Fibroblast of the conjunctiva (primary cell): ENCODE results near the gene ICAM5.
A peak's percentile ranks its signal among the peaks of the same experiment; 100 is the strongest.

ENCODE experiments used
- DNase-seq: peaks from one replicate; pipeline ENCODE4 v3.0.0-alpha.2; 2010; ENCODE audit warnings: low read depth

The ICAM5 gene

DNA sequence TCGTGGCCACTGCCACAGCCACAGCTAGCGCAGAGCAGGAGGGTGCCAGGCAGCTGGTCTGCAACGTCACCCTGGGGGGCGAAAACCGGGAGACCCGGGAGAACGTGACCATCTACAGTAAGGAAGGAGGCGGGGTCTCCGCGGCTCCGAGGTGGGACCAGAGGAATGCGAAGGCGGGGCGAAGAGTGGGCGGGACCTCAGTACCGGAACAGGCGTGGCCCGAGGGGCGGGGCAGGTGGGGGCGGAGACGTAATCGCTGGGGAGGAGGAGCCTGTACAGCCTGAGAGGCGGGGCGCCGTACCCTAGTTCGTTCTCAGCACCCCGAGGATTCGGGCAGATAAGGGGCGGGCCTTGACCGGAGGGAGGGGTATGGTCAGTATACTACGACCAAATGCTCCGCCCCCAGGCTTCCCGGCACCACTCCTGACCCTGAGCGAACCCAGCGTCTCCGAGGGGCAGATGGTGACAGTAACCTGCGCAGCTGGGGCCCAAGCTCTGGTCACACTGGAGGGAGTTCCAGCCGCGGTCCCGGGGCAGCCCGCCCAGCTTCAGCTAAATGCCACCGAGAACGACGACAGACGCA is 2.5 kb downstream of the ICAM5 start:
- DNase-seq, result peak; percentile 16

DNA sequence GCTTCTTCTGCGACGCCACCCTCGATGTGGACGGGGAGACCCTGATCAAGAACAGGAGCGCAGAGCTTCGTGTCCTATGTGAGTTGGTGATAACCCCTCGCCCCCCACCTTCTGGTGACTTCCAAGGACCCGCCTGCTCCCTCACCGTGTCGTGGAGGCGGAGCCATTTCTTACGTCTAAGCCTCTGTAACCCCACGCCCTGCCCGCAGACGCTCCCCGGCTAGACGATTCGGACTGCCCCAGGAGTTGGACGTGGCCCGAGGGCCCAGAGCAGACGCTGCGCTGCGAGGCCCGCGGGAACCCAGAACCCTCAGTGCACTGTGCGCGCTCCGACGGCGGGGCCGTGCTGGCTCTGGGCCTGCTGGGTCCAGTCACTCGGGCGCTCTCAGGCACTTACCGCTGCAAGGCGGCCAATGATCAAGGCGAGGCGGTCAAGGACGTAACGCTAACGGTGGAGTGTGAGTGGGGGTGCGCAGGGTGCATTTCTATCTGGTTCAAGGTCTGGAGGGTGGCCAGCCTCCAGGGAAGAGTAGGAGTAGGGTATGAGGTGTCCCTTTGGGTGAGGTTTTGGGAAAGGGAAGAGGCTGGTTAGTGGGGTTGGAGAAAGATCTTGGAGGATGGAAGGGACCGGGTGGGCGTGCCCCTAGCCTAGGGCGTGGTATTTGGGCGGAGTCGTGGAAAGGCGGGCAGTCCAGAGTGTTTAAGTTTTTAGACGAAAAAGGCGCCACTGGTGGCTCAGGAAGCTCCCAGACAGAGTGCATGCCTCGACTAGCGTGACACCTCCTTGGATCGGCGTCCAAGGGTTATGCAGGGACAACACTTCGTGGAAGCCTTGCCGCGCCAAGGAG is 3.3 kb downstream of the ICAM5 start:
- no peak for DNase-seq

DNA sequence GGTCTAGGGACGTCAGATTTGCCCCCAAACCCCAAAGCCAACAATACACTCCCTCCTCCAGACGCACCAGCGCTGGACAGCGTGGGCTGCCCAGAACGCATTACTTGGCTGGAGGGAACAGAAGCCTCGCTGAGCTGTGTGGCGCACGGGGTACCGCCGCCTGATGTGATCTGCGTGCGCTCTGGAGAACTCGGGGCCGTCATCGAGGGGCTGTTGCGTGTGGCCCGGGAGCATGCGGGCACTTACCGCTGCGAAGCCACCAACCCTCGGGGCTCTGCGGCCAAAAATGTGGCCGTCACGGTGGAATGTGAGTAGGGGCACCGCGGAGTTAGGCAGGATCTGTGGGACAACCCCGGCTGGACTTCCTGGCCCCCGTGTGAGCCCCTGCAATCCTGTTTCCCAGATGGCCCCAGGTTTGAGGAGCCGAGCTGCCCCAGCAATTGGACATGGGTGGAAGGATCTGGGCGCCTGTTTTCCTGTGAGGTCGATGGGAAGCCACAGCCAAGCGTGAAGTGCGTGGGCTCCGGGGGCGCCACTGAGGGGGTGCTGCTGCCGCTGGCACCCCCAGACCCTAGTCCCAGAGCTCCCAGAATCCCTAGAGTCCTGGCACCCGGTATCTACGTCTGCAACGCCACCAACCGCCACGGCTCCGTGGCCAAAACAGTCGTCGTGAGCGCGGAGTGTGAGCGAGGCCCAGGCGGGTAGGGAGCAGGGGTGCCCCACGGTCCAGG is 4.0 kb downstream of the ICAM5 start:
- DNase-seq, result no peak

DNA sequence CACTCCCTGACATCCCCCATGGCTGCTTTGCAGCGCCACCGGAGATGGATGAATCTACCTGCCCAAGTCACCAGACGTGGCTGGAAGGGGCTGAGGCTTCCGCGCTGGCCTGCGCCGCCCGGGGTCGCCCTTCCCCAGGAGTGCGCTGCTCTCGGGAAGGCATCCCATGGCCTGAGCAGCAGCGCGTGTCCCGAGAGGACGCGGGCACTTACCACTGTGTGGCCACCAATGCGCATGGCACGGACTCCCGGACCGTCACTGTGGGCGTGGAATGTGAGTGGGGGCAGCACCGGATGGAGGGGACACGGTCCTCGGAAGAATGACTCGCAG is 4.6 kb downstream of the ICAM5 start:
- DNase-seq, result no peak

DNA sequence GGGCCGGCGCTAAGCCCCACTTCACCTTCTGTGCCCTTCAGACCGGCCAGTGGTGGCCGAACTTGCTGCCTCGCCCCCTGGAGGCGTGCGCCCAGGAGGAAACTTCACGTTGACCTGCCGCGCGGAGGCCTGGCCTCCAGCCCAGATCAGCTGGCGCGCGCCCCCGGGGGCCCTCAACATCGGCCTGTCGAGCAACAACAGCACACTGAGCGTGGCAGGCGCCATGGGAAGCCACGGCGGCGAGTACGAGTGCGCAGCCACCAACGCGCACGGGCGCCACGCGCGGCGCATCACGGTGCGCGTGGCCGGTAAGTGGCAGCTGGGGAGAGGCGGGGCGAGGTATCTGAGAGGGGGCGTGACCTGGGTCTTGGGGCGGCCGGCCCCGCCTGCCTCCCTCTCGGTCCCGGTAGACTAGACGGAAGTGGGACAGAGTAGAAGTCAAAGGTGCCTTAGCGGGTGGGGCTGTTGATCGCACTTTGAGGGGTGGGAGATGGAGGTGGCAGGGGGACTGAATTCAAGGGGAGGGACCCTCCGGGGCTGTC is 5.6 kb downstream of the ICAM5 start:
- no peak for DNase-seq

DNA sequence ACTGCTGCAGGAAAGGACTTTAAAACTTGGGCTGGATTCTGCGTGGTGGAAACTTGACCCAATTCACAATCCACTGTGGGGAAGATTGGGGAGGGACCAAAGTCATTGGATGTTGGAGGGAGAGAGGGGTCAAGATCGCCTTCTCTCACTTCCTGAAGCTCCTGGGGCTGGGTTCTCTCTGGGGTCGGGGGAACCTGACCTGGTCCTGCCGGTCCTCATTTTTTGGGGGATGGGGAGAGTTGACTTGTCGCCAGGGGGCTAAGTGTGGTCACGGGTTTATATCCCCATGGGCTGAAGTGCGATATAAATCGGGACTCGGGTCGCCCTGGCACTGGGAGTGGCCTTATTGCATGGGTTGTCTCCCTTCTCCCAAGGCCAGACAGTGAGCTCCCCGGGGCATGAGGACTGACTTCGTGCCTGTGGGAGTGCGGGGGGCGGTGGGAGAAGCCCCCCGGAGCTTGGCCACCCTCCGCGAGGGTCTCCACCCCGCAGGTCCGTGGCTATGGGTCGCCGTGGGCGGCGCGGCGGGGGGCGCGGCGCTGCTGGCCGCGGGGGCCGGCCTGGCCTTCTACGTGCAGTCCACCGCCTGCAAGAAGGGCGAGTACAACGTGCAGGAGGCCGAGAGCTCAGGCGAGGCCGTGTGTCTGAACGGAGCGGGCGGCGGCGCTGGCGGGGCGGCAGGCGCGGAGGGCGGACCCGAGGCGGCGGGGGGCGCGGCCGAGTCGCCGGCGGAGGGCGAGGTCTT is 6.3 kb downstream of the ICAM5 start:
- DNase-seq, result no peak

DNA sequence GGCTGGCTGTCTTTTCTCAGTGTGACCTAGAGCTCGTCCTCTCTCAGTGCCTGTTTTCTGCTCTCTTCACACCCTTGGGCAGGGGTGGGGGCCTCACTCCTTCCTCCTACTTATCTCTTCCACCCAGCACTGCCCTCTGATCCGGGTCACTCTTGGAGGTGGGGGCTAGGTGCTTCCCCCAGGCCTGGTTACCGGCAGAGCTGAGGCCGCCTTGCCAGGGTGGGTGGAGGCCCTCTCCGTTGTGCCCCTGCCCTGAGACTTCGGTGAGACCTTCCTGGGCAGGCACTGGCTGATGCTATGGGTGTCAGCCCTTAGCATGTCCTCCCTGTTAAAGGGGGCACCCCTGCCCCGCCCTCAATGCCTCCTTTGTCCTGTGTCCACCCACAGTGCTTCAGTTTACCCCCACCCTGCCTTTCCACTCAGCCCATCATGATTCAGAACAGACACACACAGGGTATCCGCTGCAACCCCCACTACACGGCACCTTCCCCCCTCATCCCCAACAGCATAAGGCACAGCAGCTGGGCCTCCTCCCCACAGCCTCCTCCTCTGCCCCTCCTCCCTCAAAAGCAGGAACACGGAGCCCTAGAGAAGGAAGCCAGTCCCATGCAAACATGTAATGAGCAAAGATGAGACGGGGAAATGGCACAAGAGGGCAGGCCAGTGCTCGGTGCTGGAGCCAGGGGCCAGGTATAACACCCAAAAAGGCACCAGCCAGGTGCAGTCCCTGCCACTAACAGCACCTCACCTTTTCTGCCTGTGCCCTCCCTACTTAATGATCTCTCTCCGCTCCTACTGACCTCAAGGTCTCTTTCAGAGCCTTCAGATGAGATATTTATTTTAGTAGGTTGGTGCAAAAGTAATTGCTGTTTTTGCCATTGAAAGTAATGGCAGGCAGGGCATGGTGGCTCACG is 10.1 kb downstream of the ICAM5 start:
- DNase-seq, result no peak

DNA sequence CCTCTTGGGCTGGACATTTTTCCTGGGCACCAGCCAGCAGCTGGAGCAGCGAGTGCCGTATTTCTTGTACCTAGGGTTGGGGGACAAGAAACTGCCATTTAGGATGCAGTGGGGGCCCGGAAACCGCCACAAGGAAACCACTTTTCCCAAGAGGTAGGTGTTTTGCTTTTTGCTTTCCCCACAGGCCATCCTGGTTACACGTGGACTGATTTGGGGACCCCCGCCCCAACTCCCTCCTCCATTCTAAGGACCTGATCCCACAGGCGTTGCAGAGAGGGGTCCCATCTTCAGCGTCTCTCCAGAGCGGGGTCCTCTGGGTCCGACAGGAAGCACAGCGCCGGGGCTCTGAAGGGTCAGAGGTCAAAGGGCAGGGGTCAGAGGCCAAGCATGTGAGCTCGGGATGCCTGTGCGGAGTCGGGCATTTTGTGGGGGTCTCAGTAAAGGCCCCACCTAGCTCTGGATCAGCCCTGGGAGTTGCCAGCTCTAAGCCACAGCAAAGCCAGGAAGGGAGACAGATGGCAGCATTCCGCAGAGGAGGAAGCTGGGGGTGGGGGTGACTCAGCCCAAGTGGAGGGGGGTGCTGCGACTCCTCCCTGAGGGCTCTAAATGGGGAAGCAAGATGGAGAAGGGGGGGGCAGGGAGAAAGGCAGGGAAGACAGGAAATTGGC is 15.5 kb downstream of the ICAM5 start:
- DNase-seq, result no peak

DNA sequence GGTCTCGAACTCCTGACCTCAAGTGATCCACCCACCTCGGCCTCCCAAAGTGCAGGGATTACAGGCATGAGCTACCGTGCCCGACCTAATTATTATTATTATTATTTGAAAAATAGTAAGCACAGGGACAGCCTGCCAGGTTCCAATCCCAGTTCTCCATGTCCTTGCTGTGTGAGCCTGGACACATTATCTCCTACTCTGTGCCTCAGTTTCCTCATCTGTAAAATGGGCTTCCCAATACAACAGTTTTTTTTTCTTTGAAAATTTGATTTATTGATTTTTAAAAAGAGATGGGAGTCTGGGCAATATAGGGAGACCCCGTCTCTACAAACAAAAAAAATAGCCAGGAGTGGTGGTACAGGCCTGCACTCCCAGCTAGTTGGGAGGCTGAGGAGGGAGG is 16.6 kb downstream of the ICAM5 start:
- no peak for DNase-seq

DNA sequence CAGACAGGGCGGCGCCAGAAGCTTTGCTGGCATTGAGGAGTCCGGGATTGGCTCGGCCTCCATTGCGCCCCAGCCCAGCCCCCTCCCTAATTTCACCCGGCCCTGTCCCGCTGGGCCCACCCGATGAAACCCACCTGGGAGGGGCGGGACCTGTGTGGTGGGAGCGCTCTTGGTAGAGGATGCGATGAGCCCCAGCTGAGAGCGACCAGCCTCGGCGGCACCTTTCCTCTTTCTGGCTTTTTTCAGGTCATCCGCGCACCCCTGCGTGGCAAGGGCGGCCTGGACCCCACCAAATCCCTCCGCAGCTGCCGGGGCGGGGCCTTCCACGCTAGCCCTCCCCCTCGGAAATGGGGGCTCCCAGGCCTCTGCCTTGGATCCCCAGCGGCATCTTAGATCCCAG is 19.7 kb downstream of the ICAM5 start, which contains the start of gene ZGLP1:
Gene ZGLP1, minus strand, starts transcription at position 393 of the 400 bp plus-strand sequence.
- no peak for DNase-seq

DNA sequence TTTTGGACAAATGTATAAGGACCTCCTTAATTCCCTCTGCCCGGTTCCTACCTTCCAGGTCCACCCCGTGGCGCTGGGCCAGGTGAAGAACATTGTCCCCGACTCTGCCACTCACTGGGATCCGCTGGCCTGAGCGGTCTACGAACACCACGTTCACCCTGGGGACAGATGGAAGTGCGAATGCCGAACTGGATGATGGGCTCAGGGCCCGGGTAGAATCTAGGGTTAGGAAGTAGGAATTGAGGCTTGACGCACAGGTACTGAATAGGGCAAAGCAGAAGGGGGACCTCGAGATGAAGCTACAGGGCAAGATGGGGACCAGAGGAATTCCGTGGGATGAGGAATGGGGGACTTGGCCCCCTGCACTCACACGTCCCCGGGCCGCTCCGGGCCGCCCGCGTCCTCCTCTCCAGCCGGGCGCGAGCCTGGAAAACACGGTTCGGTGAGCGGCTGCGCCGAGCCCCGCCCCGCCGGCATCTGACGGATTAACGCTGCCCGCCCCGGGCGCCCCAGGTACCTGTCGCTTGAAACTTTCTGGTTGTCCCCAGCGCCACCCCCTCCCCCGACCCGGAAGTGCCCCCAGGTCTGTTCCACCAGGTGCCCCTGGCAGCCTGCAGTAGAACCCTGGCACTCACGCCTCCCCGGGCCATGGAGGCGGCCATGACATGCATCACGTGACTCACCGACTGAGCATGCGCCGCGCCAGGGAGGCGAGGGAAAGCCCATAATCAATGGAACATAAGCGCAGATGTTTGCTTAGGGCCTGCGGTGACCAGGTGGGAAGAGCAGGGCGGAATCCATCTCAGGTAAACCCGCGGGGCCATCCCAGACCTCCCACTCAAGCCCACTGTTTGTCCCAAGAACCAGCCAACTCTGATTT is 25.8 kb downstream of the ICAM5 start, which contains the start of gene FDX2:
Gene FDX2, minus strand, starts transcription at position 681 of the 880 bp plus-strand sequence. Its CDS starts 19 bp downstream, at position 662.
- peak; percentile 55 for DNase-seq

DNA sequence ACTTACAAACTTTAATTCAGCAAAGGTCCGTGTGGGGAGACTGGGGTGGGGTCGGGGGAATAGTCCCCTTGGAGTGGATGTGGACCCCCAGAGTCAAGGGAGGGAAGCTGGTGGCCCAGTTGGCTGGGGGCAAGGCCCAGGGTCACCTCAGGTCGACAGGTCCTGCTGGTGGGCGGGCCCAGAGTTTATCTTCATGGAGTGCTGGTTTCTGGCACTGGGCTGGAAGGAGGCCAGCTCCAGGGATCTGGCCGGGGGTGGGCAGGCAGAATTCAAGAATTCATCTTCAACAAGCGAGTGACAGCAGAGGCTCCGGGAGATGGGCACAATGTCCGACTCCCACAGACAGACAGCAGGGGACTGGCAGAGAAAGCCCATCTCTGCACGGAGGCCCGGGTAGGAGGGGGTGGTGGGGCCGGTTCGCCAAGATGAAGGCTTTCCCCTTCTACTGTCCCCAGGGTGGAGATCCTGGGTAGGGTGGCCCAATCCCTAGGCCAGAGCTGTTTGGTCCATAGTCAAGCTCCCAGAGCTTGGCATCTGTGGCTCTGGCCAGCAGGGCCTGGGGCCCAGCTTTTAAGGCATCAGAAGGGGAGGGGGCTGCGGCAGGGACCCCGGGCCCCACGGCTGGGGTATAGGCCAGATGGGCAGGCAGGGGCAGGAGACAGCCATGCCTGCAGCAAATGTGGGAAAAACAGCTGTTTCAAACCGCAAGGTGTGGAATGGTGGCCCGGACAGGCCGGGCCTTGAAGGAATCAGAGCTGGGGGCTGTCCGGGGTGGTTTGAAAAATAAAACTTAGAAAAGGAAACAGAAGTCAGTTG is 26.7 kb downstream of the ICAM5 start:
- DNase-seq, result no peak

DNA sequence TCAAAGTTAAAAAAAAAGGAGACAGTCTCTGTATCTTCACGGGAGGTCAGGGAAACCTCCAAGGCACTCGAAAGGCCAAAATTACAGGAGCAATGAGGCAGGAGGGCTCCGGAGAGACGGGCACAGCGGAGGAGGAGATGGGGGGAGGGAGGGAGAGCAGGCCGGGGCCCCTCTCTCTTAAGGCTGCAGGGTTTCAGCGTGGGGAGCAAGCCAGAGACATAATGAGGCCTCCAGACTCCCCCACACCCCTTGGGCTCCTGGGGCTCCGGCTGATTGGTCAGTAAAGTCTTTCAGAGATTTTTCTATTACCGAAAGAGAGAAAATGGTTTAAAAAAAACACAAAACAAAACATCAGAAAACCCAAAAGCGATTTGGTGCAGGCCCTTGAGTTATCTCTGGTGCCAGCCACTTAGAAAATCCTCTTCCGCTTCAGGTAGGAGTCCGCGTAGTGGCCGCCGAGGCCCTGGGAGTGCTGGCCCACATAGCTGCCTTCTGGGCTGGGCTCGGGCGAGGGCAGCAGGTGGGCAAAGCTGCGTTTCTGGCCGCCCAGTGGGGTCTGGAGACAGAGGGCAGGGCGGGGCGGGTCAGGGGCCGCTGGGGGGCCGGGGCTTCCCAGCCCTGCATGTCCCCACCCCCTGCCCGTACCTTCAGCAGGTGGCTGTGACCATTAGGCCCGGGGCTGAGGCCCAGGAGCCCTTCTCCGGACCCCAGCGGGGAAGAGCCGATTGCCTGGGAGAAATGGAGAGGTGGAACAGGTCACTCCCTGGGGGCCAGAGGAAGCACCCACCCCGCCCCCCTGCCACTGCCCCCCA is 27.5 kb downstream of the ICAM5 start:
- DNase-seq, result no peak

DNA sequence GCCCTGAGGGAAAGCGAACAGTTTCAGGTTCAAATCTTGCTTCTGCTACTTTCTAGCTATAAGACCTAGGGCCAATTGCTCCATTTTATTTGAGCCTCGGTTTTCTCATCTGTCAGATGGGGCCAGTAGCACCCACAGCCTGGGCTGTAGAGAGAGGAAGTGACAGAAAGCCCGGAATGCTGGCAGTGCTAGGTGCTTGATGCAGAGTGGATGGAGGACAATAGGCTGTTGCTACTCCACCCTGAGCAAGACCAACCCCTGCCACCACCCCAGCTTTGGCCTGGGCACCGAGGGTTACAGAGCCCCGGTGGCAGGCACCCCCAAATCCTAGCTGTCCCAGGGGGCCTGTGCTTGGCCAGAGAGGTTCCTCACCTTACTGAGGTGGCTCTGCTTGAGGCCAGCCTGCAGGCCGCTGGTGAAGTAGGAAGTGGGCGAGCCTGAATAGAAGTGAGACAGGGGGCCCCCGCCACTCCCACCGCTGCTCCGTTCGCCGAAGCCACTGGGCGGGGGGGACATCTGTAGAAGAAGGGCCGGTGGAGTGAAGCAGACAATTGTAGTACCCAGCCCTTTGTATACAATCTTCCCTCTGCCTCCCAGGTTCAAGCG is 28.2 kb downstream of the ICAM5 start:
- DNase-seq, result no peak

DNA sequence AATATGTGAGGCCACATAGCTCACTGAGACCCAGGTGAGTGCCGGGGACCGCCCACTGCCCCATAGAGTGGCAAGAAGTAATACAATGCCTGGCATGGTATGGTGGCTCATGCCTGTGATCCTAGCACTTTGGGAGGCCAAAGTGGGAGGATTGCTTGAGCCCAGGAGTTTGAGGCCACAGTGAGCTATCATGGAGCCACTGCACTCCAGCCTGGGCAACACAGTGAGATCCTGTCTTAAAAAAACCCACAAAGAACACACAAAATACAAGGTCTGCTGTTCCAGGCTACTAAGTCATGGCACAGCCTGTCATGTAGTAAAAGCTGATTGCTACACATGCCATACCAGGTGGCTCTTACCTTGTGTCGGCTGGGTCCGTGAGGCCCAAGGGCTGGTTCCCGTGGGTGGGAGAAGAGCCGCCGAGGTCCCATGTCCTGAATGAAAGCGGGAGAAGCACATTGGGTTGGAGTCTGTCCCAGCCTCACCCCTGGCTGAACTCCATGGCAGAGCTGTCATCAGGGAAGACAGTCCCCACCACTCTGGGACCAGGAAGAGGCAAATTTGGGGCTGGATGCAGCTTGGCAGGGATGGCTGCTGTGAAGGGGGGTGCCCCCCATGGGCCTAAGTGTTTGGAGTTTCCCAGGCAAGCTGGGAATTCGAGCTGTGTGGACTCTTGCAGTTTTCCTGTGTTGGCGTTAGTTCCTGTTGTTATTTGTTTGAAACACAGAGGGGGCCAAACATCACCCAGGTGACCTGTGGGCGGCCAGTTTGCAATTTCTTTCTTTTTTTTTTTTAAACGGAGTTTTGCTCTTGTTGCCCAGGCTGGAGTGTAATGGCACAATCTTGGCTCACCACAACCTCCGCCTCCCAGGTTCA is 29.3 kb downstream of the ICAM5 start:
- DNase-seq, result no peak
